OCI-LY7 (cell line): ENCODE results near the gene SMG9. TPM values are rescaled to one million over a fixed set of nuclear protein-coding genes. Genes with fewer than 3 reads are reported as not detected.

Experiments
- BruUV-seq: library from RNA; stranded (reverse); fragments of 400-500 nt; replicated peaks from 2 replicates; lab custom pipeline; 2021; lab: Mats Ljungman, UMichigan
- CTCF ChIA-PET: fragments of 300-600 bp; sonication (Branson Sonifier 250); formaldehyde crosslinking; loops from one replicate; lab custom pipeline; 2022; ENCODE audit warnings: antibody characterized with exemption; ENCODE audit not compliant: unreplicated experiment; lab: Charles Lee
- POLR2A ChIA-PET: fragments of 300-600 bp; sonication (Branson Sonifier 250); formaldehyde crosslinking; loops from one replicate; lab custom pipeline; 2022; ENCODE audit warnings: antibody characterized with exemption; lab: Charles Lee
- DNase-seq: peaks from one replicate; pipeline ENCODE4 v3.0.0-alpha.2; 2015; ENCODE audit warnings: low spot score
- H2AFZ ChIP-seq: fragments of 200-600 bp; sonication (generic), shearing (Covaris generic); 2 replicates; pipeline ENCODE4 v1.6.1; 2014; ENCODE audit warnings: mild to moderate bottlenecking, antibody characterized with exemption, low read length, moderate library complexity
- H3K27ac ChIP-seq: fragments of 200-600 bp; sonication (generic); 2 replicates; pipeline ENCODE4 v1.5.1; 2014; ENCODE audit warnings: mixed run types, low read depth, mild to moderate bottlenecking, moderate library complexity, low read length, inconsistent platforms; ENCODE audit not compliant: poor library complexity, severe bottlenecking
- H3K36me3 ChIP-seq: fragments of 200-600 bp; sonication (generic); 2 replicates; pipeline ENCODE4 v1.6.1; 2014; ENCODE audit warnings: mild to moderate bottlenecking, antibody characterized with exemption, low read length, moderate library complexity, mixed read lengths; ENCODE audit not compliant: insufficient read depth
- H3K4me1 ChIP-seq: fragments of 200-600 bp; sonication (generic); 2 replicates; pipeline ENCODE4 v1.5.1; 2014; ENCODE audit warnings: mild to moderate bottlenecking, low read length; ENCODE audit not compliant: insufficient read depth, poor library complexity, severe bottlenecking
- H3K4me2 ChIP-seq: fragments of 200-600 bp; sonication (generic); 2 replicates; pipeline ENCODE4 v1.6.1; 2014; ENCODE audit warnings: mild to moderate bottlenecking, low read length
- H3K4me3 ChIP-seq: fragments of 200-600 bp; sonication (generic); 2 replicates; pipeline ENCODE4 v1.5.1; 2014; ENCODE audit warnings: mild to moderate bottlenecking, low read depth, low read length; ENCODE audit not compliant: poor library complexity, severe bottlenecking
- H3K79me2 ChIP-seq: fragments of 200-600 bp; sonication (generic); 2 replicates; pipeline ENCODE4 v1.6.1; 2016; ENCODE audit warnings: low read depth, mild to moderate bottlenecking, low read length, moderate library complexity, mixed read lengths; ENCODE audit not compliant: insufficient read depth
- H3K9me2 ChIP-seq: fragments of 200-600 bp; sonication (generic); 2 replicates; pipeline ENCODE4 v1.6.1; 2016; ENCODE audit warnings: mild to moderate bottlenecking, low read length, mixed read lengths; ENCODE audit not compliant: insufficient read depth
- H3K9me3 ChIP-seq: fragments of 200-600 bp; sonication (generic); 2 replicates; pipeline ENCODE4 v1.6.1; 2014; ENCODE audit warnings: mild to moderate bottlenecking, mixed run types, low read length, mixed read lengths
- H4K20me1 ChIP-seq: fragments of 200-600 bp; sonication (generic); 2 replicates; pipeline ENCODE4 v1.6.1; 2014; ENCODE audit warnings: mild to moderate bottlenecking, antibody characterized with exemption, low read length, moderate library complexity, mixed read lengths; ENCODE audit not compliant: insufficient read depth
- CTCF ChIP-seq: fragments of 200-600 bp; sonication (generic); conservative IDR thresholded peaks from 2 replicates; pipeline ENCODE4 v1.5.1; 2014; ENCODE audit warnings: mild to moderate bottlenecking, antibody characterized with exemption, low read length, moderate library complexity, mixed read lengths
- EZH2phosphoT487 ChIP-seq: fragments of 200-600 bp; sonication (generic); IDR thresholded peaks from 2 replicates; pipeline ENCODE4 v1.6.1; 2018; ENCODE audit warnings: low read depth, borderline replicate concordance, mild to moderate bottlenecking, mixed run types, antibody characterized with exemption, low read length, moderate library complexity, mixed read lengths
- intact Hi-C: fragments of 100-400 bp; cut with micrococcal nuclease; formaldehyde crosslinking; loops from one replicate; pipeline ENCODE4 v1.10.0; 2022; ENCODE audit not compliant: unreplicated experiment
- total RNA-seq, 2 experiments: library from RNA; depleted of rRNA in 1 of 2; stranded (reverse); fragments of >200 nt in 1 of 2; shearing (Covaris generic) in 1 of 2; gene quantifications; 2 replicates each; pipeline ENCODE4 v1.2.3, GENCODE V29; 2014 to 2022

The SMG9 gene
- total RNA-seq, 2 experiments from 2014 or later: 65.6 to 75.5 TPM

GRCh38 chr19:43707158-43707712 lies 47.5 kb downstream of the SMG9 start:
- H4K20me1 ChIP-seq: no peaks in the 10 kb centered on the region
- no peak overlapping the region for H3K27ac ChIP-seq
- no peak overlapping the region for H3K4me3 ChIP-seq
- TF ChIP-seq CTCF: no peak
- TF ChIP-seq EZH2phosphoT487: no peak
- CTCF ChIA-PET: no interaction called here
- H3K4me2 ChIP-seq: no peak overlapping the region
- H3K9me2 ChIP-seq: no peaks in the 10 kb centered on the region
- H2AFZ ChIP-seq: no peak overlapping the region
- no peaks in the 10 kb centered on the region for H3K79me2 ChIP-seq
- no peaks in the 10 kb centered on the region for H3K4me1 ChIP-seq
- POLR2A ChIA-PET: no interaction called here
- no TSS peak for BruUV-seq
- H3K9me3 ChIP-seq: 0 out of 2 replicates have a peak, but pooled peaks cover 2% of the 10 kb centered on the region
- no peak for DNase-seq
- no peaks in the 10 kb centered on the region for H3K36me3 ChIP-seq
- intact Hi-C loops: no loop called here

- Histone ChIP-seq H4K20me1 (no peaks in the 10 kb centered on the region), H3K27ac (no peak overlapping the region), H3K36me3 (no peaks in the 10 kb centered on the region), H2AFZ (no peak overlapping the region), H3K4me2 (no peak overlapping the region), H3K4me3 (no peak overlapping the region), H3K9me2 (no peaks in the 10 kb centered on the region), H3K4me1 (no peaks in the 10 kb centered on the region), H3K9me3 (0 out of 2 replicates have a peak, but pooled peaks cover 2% of the 10 kb centered on the region), H3K79me2 (no peaks in the 10 kb centered on the region)
- CTCF ChIA-PET: no interaction called here
- no TSS peak for BruUV-seq
- POLR2A ChIA-PET: no interaction called here
- intact Hi-C loops: no loop called here
- TF ChIP-seq EZH2phosphoT487: no peak
- no peak for TF ChIP-seq CTCF
- DNase-seq: no peak
Measured at GRCh38 chr19:43705729-43706128, 49.0 kb downstream of the SMG9 start.

- Histone ChIP-seq H3K9me2 (no peaks in the 10 kb centered on the region), H3K4me1 (no peaks in the 10 kb centered on the region), H3K9me3 (0 out of 2 replicates have a peak, but pooled peaks cover 2% of the 10 kb centered on the region), H3K79me2 (no peaks in the 10 kb centered on the region), H2AFZ (no peak overlapping the region), H3K4me2 (no peak overlapping the region), H3K36me3 (no peaks in the 10 kb centered on the region), H4K20me1 (no peaks in the 10 kb centered on the region), H3K27ac (no peak overlapping the region), H3K4me3 (no peak overlapping the region)
- no peak for DNase-seq
- POLR2A ChIA-PET: no interaction called here
- CTCF ChIA-PET: no interaction called here
- BruUV-seq: no TSS peak
- TF ChIP-seq CTCF (no peak), EZH2phosphoT487 (no peak)
- intact Hi-C loops: no loop called here
Measured at GRCh38 chr19:43704002-43704705, 50.6 kb downstream of the SMG9 start.
